Astrocyte (in vitro differentiated cells and primary cell): Measurements from ENCODE around the gene TNFRSF21.

Source experiments
- CTCF ChIP-seq: IDR thresholded peaks from 2 replicates; pipeline ENCODE4 v1.5.1; 2011; ENCODE audit warnings: low read depth, mild to moderate bottlenecking, inconsistent platforms, low read length, moderate library complexity; ENCODE audit not compliant: insufficient read depth
- EZH2 ChIP-seq: IDR thresholded peaks from 2 replicates; pipeline ENCODE4 v1.6.1; 2012; ENCODE audit warnings: mild to moderate bottlenecking, low read length, inconsistent platforms; ENCODE audit not compliant: insufficient read depth

GRCh38 chr6:47209632-47210031 is 100.1 kb downstream of the TNFRSF21 start:
- TF ChIP-seq CTCF (no peak), EZH2 (no peak)
